GM23338 (cell line): ENCODE data around the gene CD247. TPM values are rescaled to one million over a fixed set of nuclear protein-coding genes. Genes with fewer than 3 reads are reported as not detected.

Experiments
- ATAC-seq: fragments of 200-7000 bp; cut with Tn5 transposase; 3 replicates; pipeline ENCODE4 v1.9.1; 2020
- DNase-seq: peaks from one replicate; pipeline ENCODE4 v3.0.0-alpha.2; 2015; ENCODE audit warnings: low spot score
- H2AFZ ChIP-seq: fragments of 200-600 bp; sonication (generic); 2 replicates; pipeline ENCODE4 v1.8.0; 2016; ENCODE audit warnings: antibody characterized with exemption, mild to moderate bottlenecking, moderate library complexity
- H3F3A ChIP-seq: fragments of 200-600 bp; sonication (generic); replicated peaks from 2 replicates; pipeline ENCODE4 v1.8.0; 2017; ENCODE audit warnings: antibody characterized with exemption, mixed run types, low read depth
- H3K27ac ChIP-seq: fragments of 200-600 bp; sonication (generic); 2 replicates; pipeline ENCODE4 v1.6.1; 2016; ENCODE audit warnings: low read depth
- H3K27me3 ChIP-seq: fragments of 200-600 bp; sonication (generic); 2 replicates; pipeline ENCODE4 v1.8.0; 2016; ENCODE audit warnings: mild to moderate bottlenecking, mixed run types, moderate library complexity; ENCODE audit not compliant: insufficient read depth
- H3K36me3 ChIP-seq: fragments of 200-600 bp; sonication (generic); 2 replicates; pipeline ENCODE4 v1.8.0; 2016; ENCODE audit warnings: mild to moderate bottlenecking; ENCODE audit not compliant: insufficient read depth
- H3K4me1 ChIP-seq: fragments of 200-600 bp; sonication (generic); 2 replicates; pipeline ENCODE4 v1.8.0; 2016; ENCODE audit warnings: mild to moderate bottlenecking, moderate library complexity; ENCODE audit not compliant: insufficient read depth
- H3K4me2 ChIP-seq: fragments of 200-600 bp; sonication (generic); 2 replicates; pipeline ENCODE4 v1.7.1; 2017; ENCODE audit warnings: mixed run types
- H3K4me3 ChIP-seq: fragments of 200-600 bp; sonication (generic); 2 replicates; pipeline ENCODE4 v1.6.1; 2016; ENCODE audit warnings: mixed run types
- H3K79me2 ChIP-seq: fragments of 200-600 bp; sonication (generic); replicated peaks from 2 replicates; pipeline ENCODE4 v1.8.0; 2017; ENCODE audit warnings: mild to moderate bottlenecking; ENCODE audit not compliant: insufficient read depth
- H3K9me2 ChIP-seq: fragments of 200-600 bp; sonication (generic); 2 replicates; pipeline ENCODE4 v1.8.0; 2017; ENCODE audit not compliant: insufficient read depth
- H4K20me1 ChIP-seq: fragments of 200-600 bp; sonication (generic); replicated peaks from 2 replicates; pipeline ENCODE4 v1.8.0; 2017; ENCODE audit warnings: mild to moderate bottlenecking; ENCODE audit not compliant: insufficient read depth
- H3K27ac Mint-ChIP-seq: 2 replicates; pipeline ENCODE4 v1.8.0; 2020; ENCODE audit warnings: inconsistent platforms, mild to moderate bottlenecking, moderate library complexity, mixed read lengths
- H3K27me3 Mint-ChIP-seq: 3 replicates; pipeline ENCODE4 v1.8.0; 2022; ENCODE audit warnings: low read depth, mild to moderate bottlenecking, moderate library complexity, mixed read lengths, inconsistent platforms; ENCODE audit not compliant: insufficient read depth, poor library complexity
- H3K36me3 Mint-ChIP-seq: 3 replicates; pipeline ENCODE4 v1.8.0; 2021; ENCODE audit warnings: low read depth, mild to moderate bottlenecking, inconsistent platforms, moderate library complexity, mixed read lengths
- H3K4me1 Mint-ChIP-seq: 3 replicates; pipeline ENCODE4 v1.8.0; 2020; ENCODE audit warnings: mild to moderate bottlenecking, inconsistent platforms, mixed read lengths
- H3K4me3 Mint-ChIP-seq: 3 replicates; pipeline ENCODE4 v1.8.0; 2021; ENCODE audit warnings: moderate library complexity, mild to moderate bottlenecking, inconsistent platforms, mixed read lengths
- H3K9me3 Mint-ChIP-seq: 3 replicates; pipeline ENCODE4 v1.8.0; 2020; ENCODE audit warnings: moderate library complexity, mild to moderate bottlenecking, inconsistent platforms, mixed read lengths
- CREB1 ChIP-seq: fragments of 250-450 bp; sonication (Bioruptor Pico); IDR thresholded peaks from 2 replicates; pipeline ENCODE4 v1.5.0; 2020; ENCODE audit warnings: low read depth, mild to moderate bottlenecking, moderate library complexity
- ETS1 ChIP-seq: IDR thresholded peaks from 2 replicates; pipeline ENCODE4 v1.6.1; 2016; ENCODE audit warnings: antibody characterized with exemption
- EZH2 ChIP-seq: fragments of 200-600 bp; sonication (generic); IDR thresholded peaks from one replicate; pipeline ENCODE4 v1.8.0; 2017; ENCODE audit warnings: antibody characterized with exemption, mild to moderate bottlenecking, low read depth; ENCODE audit not compliant: unreplicated experiment
- EZH2phosphoT487 ChIP-seq: fragments of 200-600 bp; sonication (generic); IDR thresholded peaks from one replicate; pipeline ENCODE4 v1.8.1; 2018; ENCODE audit warnings: antibody characterized with exemption; ENCODE audit not compliant: unreplicated experiment
- JUNB ChIP-seq: IDR thresholded peaks from one replicate; pipeline ENCODE4 v1.6.1; 2016; ENCODE audit warnings: antibody characterized with exemption; ENCODE audit not compliant: unreplicated experiment
- NANOG ChIP-seq: IDR thresholded peaks from 2 replicates; pipeline ENCODE4 v1.6.1; 2016; ENCODE audit warnings: antibody characterized with exemption, borderline replicate concordance
- POLR2AphosphoS5 ChIP-seq: IDR thresholded peaks from 2 replicates; pipeline ENCODE4 v1.6.1; 2016; ENCODE audit warnings: antibody characterized with exemption, low read depth
- ZNF114 ChIP-seq: fragments of 250-450 bp; sonication (Bioruptor Pico); IDR thresholded peaks from 2 replicates; pipeline ENCODE4 v1.5.0; 2020; ENCODE audit warnings: mild to moderate bottlenecking, moderate library complexity
- ZNF331 ChIP-seq: fragments of 250-450 bp; sonication (Bioruptor Pico); IDR thresholded peaks from 2 replicates; pipeline ENCODE4 v1.5.0; 2020; ENCODE audit warnings: low read depth, mild to moderate bottlenecking, moderate library complexity
- polyA plus RNA-seq: library from polyadenylated mRNA; unstranded; fragments of >200 nt; fragmentation: Nextera tagmentation; extraction: Ambion mirVana; gene quantifications from 2 replicates; pipeline ENCODE4 v1.2.1, GENCODE V29; 2016
- total RNA-seq: library from RNA; depleted of rRNA; stranded (reverse); fragments of >200 nt; shearing (Covaris generic); gene quantifications from 2 replicates; pipeline ENCODE4 v1.2.3, GENCODE V29; 2014
- TF ChIP-seq, protein P1 (sequence below): IDR thresholded peaks from one replicate; pipeline ENCODE4 v1.6.1; 2018; ENCODE audit warnings: antibody characterized with exemption; ENCODE audit not compliant: unreplicated experiment
- TF ChIP-seq, protein P2 (sequence below), 2 experiments: fragments of 200-600 bp in 1 of 2; sonication (generic) in 1 of 2; conservative IDR thresholded peaks; 2 replicates each; pipeline versions ENCODE4 v1.5.1 to v1.6.1; 2016 to 2017; ENCODE audit warnings: antibody characterized with exemption in 2 of 2, low read depth in 2 of 2, mild to moderate bottlenecking in 2 of 2, moderate library complexity in 1 of 2
- TF ChIP-seq, protein P3 (sequence below): fragments of 250-450 bp; sonication (Bioruptor Pico); IDR thresholded peaks from 2 replicates; pipeline ENCODE4 v1.5.0; 2020; ENCODE audit warnings: mild to moderate bottlenecking, moderate library complexity

The CD247 gene
- total and polyA plus RNA-seq, 2 experiments from 2014 or later = 1.2 to 1.4 TPM

DNA sequence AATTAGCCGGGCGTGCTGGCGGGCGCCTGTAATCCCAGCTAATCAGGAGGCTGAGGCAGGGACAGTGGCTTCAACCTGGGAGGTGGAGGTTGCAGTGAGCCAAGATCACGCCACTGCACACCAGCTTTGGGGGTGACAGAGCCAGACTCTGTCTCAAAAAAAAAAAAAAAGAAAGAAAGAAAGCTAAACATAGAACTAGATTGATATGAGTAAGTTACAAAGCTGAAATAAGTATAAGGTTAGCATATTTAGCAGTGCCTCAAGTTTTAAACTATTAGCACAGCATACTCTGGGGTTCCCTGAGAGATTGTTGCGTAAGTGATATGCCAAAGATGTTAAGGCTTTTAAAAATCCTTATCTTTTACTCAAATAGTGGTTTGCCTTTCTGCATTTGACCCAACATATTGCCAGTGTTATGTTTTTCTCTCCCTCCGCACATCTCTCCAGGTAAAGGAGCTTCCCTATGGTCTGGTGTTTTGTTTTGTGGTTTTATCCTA, 126.1 kb downstream of the CD247 start:
- Mint-ChIP-seq H3K9me3 (no peaks in the 10 kb centered on the region), H3K27me3 (no peaks in the 10 kb centered on the region), H3K4me3 (no peak overlapping the region), H3K27ac (no peak overlapping the region), H3K36me3 (peaks cover 29% of the 10 kb centered on the region), H3K4me1 (no peaks in the 10 kb centered on the region)
- H3K9me2 ChIP-seq = no peaks in the 10 kb centered on the region
- no peak for DNase-seq
- TF ChIP-seq EZH2phosphoT487 (no peak), ZNF114 (no peak), ETS1 (no peak), EZH2 (no peak), CREB1 (no peak), NANOG (no peak), ZNF331 (CRISPR knock-in tag) (no peak), POLR2AphosphoS5 (no peak), JUNB (no peak)
- TF ChIP-seq, protein P1, sequence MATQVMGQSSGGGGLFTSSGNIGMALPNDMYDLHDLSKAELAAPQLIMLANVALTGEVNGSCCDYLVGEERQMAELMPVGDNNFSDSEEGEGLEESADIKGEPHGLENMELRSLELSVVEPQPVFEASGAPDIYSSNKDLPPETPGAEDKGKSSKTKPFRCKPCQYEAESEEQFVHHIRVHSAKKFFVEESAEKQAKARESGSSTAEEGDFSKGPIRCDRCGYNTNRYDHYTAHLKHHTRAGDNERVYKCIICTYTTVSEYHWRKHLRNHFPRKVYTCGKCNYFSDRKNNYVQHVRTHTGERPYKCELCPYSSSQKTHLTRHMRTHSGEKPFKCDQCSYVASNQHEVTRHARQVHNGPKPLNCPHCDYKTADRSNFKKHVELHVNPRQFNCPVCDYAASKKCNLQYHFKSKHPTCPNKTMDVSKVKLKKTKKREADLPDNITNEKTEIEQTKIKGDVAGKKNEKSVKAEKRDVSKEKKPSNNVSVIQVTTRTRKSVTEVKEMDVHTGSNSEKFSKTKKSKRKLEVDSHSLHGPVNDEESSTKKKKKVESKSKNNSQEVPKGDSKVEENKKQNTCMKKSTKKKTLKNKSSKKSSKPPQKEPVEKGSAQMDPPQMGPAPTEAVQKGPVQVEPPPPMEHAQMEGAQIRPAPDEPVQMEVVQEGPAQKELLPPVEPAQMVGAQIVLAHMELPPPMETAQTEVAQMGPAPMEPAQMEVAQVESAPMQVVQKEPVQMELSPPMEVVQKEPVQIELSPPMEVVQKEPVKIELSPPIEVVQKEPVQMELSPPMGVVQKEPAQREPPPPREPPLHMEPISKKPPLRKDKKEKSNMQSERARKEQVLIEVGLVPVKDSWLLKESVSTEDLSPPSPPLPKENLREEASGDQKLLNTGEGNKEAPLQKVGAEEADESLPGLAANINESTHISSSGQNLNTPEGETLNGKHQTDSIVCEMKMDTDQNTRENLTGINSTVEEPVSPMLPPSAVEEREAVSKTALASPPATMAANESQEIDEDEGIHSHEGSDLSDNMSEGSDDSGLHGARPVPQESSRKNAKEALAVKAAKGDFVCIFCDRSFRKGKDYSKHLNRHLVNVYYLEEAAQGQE = no peak
- TF ChIP-seq, protein P2, sequence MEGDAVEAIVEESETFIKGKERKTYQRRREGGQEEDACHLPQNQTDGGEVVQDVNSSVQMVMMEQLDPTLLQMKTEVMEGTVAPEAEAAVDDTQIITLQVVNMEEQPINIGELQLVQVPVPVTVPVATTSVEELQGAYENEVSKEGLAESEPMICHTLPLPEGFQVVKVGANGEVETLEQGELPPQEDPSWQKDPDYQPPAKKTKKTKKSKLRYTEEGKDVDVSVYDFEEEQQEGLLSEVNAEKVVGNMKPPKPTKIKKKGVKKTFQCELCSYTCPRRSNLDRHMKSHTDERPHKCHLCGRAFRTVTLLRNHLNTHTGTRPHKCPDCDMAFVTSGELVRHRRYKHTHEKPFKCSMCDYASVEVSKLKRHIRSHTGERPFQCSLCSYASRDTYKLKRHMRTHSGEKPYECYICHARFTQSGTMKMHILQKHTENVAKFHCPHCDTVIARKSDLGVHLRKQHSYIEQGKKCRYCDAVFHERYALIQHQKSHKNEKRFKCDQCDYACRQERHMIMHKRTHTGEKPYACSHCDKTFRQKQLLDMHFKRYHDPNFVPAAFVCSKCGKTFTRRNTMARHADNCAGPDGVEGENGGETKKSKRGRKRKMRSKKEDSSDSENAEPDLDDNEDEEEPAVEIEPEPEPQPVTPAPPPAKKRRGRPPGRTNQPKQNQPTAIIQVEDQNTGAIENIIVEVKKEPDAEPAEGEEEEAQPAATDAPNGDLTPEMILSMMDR (conservative IDR thresholded peaks at IDR 0.05; ENCODE audit: low read depth in 2 of 2) = no peak
- TF ChIP-seq, protein P3, sequence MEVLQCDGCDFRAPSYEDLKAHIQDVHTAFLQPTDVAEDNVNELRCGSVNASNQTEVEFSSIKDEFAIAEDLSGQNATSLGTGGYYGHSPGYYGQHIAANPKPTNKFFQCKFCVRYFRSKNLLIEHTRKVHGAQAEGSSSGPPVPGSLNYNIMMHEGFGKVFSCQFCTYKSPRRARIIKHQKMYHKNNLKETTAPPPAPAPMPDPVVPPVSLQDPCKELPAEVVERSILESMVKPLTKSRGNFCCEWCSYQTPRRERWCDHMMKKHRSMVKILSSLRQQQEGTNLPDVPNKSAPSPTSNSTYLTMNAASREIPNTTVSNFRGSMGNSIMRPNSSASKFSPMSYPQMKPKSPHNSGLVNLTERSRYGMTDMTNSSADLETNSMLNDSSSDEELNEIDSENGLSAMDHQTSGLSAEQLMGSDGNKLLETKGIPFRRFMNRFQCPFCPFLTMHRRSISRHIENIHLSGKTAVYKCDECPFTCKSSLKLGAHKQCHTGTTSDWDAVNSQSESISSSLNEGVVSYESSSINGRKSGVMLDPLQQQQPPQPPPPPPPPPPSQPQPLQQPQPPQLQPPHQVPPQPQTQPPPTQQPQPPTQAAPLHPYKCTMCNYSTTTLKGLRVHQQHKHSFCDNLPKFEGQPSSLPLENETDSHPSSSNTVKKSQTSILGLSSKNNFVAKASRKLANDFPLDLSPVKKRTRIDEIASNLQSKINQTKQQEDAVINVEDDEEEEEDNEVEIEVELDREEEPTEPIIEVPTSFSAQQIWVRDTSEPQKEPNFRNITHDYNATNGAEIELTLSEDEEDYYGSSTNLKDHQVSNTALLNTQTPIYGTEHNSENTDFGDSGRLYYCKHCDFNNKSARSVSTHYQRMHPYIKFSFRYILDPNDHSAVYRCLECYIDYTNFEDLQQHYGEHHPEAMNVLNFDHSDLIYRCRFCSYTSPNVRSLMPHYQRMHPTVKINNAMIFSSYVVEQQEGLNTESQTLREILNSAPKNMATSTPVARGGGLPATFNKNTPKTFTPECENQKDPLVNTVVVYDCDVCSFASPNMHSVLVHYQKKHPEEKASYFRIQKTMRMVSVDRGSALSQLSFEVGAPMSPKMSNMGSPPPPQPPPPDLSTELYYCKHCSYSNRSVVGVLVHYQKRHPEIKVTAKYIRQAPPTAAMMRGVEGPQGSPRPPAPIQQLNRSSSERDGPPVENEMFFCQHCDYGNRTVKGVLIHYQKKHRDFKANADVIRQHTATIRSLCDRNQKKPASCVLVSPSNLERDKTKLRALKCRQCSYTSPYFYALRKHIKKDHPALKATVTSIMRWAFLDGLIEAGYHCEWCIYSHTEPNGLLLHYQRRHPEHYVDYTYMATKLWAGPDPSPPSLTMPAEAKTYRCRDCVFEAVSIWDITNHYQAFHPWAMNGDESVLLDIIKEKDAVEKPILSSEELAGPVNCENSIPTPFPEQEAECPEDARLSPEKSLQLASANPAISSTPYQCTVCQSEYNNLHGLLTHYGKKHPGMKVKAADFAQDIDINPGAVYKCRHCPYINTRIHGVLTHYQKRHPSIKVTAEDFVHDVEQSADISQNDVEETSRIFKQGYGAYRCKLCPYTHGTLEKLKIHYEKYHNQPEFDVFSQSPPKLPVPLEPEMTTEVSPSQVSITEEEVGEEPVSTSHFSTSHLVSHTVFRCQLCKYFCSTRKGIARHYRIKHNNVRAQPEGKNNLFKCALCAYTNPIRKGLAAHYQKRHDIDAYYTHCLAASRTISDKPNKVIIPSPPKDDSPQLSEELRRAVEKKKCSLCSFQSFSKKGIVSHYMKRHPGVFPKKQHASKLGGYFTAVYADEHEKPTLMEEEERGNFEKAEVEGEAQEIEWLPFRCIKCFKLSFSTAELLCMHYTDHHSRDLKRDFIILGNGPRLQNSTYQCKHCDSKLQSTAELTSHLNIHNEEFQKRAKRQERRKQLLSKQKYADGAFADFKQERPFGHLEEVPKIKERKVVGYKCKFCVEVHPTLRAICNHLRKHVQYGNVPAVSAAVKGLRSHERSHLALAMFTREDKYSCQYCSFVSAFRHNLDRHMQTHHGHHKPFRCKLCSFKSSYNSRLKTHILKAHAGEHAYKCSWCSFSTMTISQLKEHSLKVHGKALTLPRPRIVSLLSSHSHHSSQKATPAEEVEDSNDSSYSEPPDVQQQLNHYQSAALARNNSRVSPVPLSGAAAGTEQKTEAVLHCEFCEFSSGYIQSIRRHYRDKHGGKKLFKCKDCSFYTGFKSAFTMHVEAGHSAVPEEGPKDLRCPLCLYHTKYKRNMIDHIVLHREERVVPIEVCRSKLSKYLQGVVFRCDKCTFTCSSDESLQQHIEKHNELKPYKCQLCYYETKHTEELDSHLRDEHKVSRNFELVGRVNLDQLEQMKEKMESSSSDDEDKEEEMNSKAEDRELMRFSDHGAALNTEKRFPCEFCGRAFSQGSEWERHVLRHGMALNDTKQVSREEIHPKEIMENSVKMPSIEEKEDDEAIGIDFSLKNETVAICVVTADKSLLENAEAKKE (CRISPR knock-in tag) = no peak
- ATAC-seq = no peak
- no peaks in the 10 kb centered on the region for H4K20me1 ChIP-seq
- H2AFZ ChIP-seq = no peak overlapping the region
- no peaks in the 10 kb centered on the region for H3K4me1 ChIP-seq
- no peaks in the 10 kb centered on the region for H3K27me3 ChIP-seq
- H3K79me2 ChIP-seq = no peaks in the 10 kb centered on the region
- H3K4me3 ChIP-seq = no peak overlapping the region
- no peaks in the 10 kb centered on the region for H3F3A ChIP-seq
- peaks cover 14% of the 10 kb centered on the region for H3K36me3 ChIP-seq
- no peak overlapping the region for H3K4me2 ChIP-seq
- H3K27ac ChIP-seq = no peak overlapping the region
